Germinal center (tissue), 1 donor: ENCODE results near the gene LIPM.

Experiments
- DNase-seq: peaks from one replicate; pipeline ENCODE4 v3.0.0; 2012; ENCODE audit warnings: mixed read lengths, low spot score

LIPM gene

DNA sequence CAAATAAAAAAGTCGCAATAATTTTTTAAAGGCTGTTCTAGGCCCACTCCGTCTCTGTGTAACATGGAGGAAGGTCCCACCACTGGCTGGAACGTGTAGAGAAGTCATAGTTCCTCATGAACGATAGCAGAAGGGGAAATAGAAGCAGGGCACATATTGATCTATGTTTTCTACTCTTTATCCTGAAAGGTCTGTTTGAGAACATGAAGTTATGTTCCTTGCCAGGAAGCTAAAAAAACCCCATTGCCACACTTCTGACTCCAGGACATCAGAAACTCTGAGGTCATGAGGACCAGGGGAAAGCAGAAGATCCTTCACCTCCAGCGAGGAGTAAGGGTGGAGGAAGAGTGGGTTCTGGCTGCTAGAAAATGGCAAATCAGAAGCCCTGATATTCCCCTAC is 38.4 kb downstream of the LIPM start:
- DNase-seq, result no peak

DNA sequence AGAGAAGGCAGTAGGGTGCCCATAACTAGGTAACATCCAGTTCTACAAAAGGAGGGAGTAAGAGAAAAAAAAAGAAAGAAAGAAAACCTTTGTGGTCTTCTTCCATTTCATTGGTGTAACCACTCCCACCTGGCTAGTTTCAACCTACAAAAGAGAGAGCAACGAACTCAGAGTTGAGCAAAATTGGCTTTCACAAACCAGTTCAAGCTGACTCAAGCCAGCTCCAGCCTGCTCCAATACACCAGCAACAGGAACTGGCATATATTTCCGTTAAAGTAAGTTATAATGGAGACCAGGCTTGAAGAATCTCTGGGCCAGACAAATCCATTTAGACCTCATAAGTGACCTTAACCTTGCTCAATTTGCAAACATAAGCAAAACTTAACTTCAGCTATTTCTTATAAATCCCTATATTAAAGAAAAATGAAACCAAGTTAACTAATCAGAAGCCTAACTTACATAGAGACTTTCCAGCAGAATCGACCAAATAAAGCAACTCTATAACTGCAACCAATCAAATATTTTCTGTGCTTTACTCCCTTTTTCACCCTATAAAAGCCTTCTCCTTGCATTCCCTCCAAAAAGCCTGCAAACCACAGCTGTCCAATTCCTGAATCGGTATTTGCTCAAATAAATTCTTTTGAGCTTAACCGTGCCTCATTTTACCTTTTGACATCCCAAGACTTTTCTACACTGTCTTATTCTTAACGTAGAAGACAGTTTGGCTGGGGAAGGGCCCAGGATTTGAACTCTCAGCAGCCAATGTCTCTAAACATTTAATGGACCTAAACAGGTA is 39.0 kb downstream of the LIPM start:
- DNase-seq, result no peak

DNA sequence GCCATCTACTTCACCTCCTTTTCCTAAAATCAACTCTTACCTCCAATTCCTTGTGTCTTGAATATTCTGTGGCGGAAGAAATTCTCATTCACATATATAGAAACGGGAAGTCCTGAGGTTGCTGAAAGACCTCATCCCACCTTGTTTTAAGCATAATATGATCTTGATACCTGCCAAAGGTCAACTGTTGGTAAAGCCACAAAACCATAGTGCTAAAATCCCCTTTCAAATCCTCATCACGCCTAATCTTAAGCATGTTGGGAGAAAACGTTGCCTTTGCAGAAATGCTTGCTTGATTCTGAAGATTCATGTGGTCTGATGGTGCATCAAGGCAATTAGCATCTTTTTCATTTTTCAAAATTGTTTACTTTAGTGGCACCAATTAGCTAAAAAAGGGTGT is 40.6 kb downstream of the LIPM start:
- DNase-seq, result no peak

DNA sequence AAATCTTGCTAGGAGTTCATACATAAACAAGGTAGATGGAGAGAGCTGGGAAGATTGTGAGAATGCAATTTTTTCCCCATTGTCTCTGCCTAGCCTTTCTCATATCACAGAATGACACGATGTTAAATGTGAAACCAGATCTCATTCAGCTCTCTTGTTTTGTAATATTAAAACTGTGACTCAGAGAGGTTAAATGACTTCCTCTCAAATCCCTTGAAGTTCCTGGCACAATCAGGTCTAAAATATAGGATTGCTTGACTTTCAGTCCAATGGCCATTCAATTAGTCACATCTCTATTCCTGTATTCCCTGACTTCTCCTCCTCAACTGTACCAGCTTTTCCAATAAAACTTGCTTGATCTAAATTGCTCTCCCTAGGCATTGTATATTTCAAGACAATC is 46.0 kb downstream of the LIPM start:
- DNase-seq, result no peak

GRCh38 chr10:88849234-88849633 is 46.7 kb downstream of the LIPM start:
- DNase-seq, result no peak

GRCh38 chr10:88850712-88851111 is 48.2 kb downstream of the LIPM start:
- DNase-seq, result no peak

DNA sequence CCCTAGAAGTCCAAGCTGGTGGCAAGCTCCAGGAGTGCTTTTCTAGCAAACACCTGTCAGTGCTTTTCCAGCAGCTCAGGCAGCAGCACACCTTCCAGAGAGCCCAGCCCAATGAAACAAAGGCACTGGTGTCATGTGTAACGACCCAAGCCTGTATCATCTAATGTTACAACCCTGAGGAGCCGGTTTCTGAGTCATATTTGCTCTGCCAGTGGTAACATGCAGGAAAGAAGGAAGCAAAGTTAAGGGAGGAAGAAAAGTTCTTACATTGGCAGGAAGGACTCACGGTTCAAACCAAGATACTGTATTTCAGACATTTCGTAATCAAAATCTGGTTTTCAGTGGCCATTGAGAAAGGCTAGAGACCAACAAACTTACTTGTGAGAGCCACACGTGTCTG is 49.2 kb downstream of the LIPM start, which contains the start of gene ANKRD22:
TSS of gene ANKRD22 (minus strand) at position 139 of the 400 bp plus-strand sequence. CDS start 237 bp downstream, outside the sequence.
- no peak for DNase-seq

DNA sequence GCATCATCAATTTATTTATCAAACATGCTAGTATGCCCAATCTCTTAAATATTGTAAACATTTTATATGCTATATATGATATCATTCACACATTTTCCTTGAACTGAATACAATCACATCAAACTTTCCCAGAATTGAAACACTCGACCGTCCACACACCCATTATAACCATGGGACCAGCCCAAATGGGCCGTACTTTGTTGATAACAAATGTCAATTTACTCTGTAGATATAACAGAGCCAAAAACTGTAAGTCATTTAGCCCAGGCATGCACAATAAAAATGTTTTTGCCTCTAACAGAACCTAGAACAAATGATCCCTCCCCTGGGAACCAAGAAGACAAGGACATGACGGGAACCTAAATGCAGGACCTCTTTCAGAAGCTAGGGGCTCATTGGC is 49.8 kb downstream of the LIPM start:
- no peak for DNase-seq

DNA sequence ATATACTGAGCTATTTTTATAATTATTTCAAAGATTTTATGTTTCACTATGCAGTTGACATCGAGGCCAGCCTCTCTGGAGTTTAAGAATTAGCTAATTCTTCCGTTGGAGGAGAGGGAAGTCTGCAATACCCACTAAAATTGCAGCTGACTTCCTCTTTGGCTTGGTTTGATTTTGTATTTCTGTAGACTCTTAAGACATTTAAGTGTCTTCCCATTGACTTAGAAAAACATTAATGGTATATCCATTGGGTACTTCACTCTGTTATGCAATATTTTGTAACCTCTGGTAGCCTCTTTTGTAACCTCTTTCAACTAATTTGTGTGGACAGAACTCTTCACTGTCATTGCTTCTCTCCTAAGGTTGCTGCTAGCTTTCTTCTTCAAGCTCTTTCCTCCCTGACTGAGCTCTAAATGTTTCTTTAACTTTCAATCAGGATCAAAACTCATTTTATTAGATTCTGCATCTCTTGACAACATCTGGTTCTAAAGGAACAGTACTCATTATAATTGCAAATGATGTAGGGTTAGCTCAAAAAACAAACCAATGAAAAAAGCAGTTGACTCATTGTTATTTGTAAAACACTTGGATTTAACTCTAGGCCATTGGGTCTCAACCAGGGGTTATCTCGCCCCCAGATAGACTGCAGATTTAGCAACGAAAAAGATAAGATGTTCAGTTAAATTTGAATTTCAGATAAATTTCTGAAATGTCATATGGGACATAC is 50.8 kb downstream of the LIPM start:
- no peak for DNase-seq

GRCh38 chr10:88854684-88855083 is 52.2 kb downstream of the LIPM start:
- DNase-seq, result no peak

- DNase-seq, result no peak
Measured at GRCh38 chr10:88857831-88858230, 55.3 kb downstream of the LIPM start.

- no peak for DNase-seq
Measured at GRCh38 chr10:88858491-88858890, 56.0 kb downstream of the LIPM start.

- DNase-seq, result no peak
Measured at GRCh38 chr10:88861036-88861435, 58.5 kb downstream of the LIPM start.

DNA sequence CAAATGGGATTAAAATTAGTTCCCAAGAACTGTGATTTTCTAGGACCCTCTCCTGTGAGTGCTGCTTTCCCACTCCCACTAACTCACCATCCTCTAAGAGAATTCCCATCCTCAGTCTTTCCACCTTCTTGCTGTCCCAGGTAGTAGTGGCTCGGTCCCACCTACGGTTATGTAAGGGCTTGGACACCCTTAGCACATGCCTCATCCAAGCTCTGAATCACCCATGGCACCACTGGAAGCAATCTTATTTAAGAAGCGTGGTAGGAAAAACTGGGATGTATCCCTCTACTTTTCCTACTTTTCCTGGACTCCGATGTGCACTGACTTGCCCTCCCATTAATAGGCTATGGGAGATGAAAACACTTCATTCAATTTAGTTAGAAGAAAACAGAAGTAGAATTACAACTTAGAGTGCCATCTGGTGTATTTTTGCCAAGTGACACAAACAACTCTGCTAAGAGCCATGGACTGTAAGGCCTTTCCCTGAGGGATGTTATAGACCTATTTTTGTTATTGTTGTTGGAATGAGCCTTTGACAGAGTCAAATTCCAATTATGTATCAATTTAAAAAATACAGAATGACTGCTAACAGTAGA is 62.8 kb downstream of the LIPM start:
- DNase-seq, result no peak

- no peak for DNase-seq
Measured at GRCh38 chr10:88866454-88866853, 63.9 kb downstream of the LIPM start.

DNA sequence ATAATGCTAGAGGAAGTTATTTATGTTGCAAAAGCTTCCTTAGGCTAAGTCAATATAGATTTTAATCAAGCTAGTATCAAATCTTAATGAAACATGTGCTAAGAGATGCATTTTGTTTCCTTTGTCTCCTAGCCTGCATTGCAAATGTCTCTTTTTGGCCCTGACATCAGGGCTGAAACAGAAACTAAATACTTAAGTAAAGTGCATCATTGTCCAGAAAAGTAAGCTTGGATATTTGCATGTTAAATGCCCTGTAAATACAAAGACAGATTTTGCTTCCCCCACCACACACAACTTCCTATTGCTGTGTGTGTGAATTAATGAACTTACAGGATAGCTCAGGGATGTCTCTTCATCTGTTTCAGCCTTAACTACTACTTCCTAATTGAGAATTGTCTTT is 67.6 kb downstream of the LIPM start:
- no peak for DNase-seq
